Measurements from ENCODE around the gene BRSK2. TPM values are rescaled to one million over a fixed set of nuclear protein-coding genes. Genes with fewer than 3 reads are reported as not detected.

The BRSK2 gene
- total and polyA plus RNA-seq, 9 of the 15 experiments (the other 6 are each of a cell fraction or from before 2014, with no cell fraction given) = 0.06 to 0.52 (median 0.18) TPM; not detected in 5

DNA sequence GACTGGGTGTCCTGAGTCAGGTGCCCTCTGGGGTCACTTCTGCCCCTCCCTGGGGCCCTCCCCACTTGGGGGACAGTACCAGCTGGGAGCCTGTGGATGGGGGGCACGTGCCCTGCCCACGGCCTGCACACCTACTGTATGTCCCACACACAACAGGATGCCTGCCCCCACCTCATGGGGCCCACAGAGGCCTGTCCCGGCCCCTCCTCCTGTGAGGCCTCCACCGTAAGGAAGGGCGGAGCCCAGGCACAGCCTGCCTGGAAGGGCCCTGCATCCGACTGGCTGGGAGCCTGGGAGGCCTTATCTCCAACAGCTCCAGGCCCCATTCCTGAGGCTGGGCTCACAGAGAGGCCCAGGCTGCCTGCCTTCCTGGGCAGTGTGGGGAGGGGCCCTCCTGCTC, 47.8 kb downstream of the BRSK2 start:
- peaks cover 5% of the 10 kb centered on the region; the same call in 1 of the 2 replicates for H4K20me1 ChIP-seq (replicated peaks; ENCODE audit: control insufficient read depth, insufficient read depth, low read length)
- H3K4me1 ChIP-seq (replicated peaks in 1 of 2; ENCODE audit: control insufficient read depth in 2 of 2, insufficient read depth in 2 of 2, low read length in 2 of 2) = peaks cover 0 to 56% of the 10 kb centered on the region in 2 experiments; a peak in 3 of 5 replicates
- H3K4me2 ChIP-seq (ENCODE audit: insufficient read depth, low read length) = no peak overlapping the region
- H3K9me1 ChIP-seq (ENCODE audit: control insufficient read depth, insufficient read depth, low read length) = no peaks in the 10 kb centered on the region
- DNase-seq (ENCODE audit: extremely low read depth in 1 of 4, low spot score in 3 of 4) (peak; percentile 59 to 73 (median 70)), FAIRE-seq (no peak), ATAC-seq (peak; percentile 91)
- peaks cover 0 to 2% of the 10 kb centered on the region in 2 experiments; a peak in 1 of 5 replicates for H3K27me3 ChIP-seq (ENCODE audit: control insufficient read depth in 2 of 2, insufficient read depth in 2 of 2, low read length in 2 of 2)
- in situ Hi-C loops (cut with MboI) = no loop called here
- H3K9ac ChIP-seq (ENCODE audit: insufficient read depth in 1 of 2, low read depth in 2 of 2, low read length in 2 of 2) = peak overlapping the region in 1 of 2 experiments; percentile 45; a peak in 1 of 4 replicates
- H3K79me2 ChIP-seq (ENCODE audit: control insufficient read depth, insufficient read depth, low read length) = no peaks in the 10 kb centered on the region
- H3K9me3 ChIP-seq (replicated peaks; ENCODE audit: control insufficient read depth, insufficient read depth, low read depth, low read length) = no peaks in the 10 kb centered on the region
- intact Hi-C loops (cut with micrococcal nuclease) = no loop called here
- POLR2A ChIA-PET = interaction anchor here (0.6 to 0.7 kb wide), 2 partner anchors 127 to 183 kb away, joined by 3 to 4 read pairs; no protein-coding TSS in a partner anchor
- H2AFZ ChIP-seq (ENCODE audit: low read depth, low read length) = no peak overlapping the region
- no peak overlapping the region for H3K27ac ChIP-seq (ENCODE audit: extremely low read depth, low read depth, low read length)
- no peaks in the 10 kb centered on the region for H3K36me3 ChIP-seq (ENCODE audit: control insufficient read depth, insufficient read depth, low read length)
- no TSS peak for BruUV-seq (replicated peaks)
- H3K4me3 ChIP-seq = no peak overlapping the region
- CTCF ChIA-PET (ENCODE audit: low intra/inter-chr PET ratio) = no interaction called here
- 9% methylated on average over 5 of the region's 6 CpGs for WGBS (ENCODE audit: insufficient coverage, low coverage, missing lambda C conversion rate)
- TF ChIP-seq, protein P1, sequence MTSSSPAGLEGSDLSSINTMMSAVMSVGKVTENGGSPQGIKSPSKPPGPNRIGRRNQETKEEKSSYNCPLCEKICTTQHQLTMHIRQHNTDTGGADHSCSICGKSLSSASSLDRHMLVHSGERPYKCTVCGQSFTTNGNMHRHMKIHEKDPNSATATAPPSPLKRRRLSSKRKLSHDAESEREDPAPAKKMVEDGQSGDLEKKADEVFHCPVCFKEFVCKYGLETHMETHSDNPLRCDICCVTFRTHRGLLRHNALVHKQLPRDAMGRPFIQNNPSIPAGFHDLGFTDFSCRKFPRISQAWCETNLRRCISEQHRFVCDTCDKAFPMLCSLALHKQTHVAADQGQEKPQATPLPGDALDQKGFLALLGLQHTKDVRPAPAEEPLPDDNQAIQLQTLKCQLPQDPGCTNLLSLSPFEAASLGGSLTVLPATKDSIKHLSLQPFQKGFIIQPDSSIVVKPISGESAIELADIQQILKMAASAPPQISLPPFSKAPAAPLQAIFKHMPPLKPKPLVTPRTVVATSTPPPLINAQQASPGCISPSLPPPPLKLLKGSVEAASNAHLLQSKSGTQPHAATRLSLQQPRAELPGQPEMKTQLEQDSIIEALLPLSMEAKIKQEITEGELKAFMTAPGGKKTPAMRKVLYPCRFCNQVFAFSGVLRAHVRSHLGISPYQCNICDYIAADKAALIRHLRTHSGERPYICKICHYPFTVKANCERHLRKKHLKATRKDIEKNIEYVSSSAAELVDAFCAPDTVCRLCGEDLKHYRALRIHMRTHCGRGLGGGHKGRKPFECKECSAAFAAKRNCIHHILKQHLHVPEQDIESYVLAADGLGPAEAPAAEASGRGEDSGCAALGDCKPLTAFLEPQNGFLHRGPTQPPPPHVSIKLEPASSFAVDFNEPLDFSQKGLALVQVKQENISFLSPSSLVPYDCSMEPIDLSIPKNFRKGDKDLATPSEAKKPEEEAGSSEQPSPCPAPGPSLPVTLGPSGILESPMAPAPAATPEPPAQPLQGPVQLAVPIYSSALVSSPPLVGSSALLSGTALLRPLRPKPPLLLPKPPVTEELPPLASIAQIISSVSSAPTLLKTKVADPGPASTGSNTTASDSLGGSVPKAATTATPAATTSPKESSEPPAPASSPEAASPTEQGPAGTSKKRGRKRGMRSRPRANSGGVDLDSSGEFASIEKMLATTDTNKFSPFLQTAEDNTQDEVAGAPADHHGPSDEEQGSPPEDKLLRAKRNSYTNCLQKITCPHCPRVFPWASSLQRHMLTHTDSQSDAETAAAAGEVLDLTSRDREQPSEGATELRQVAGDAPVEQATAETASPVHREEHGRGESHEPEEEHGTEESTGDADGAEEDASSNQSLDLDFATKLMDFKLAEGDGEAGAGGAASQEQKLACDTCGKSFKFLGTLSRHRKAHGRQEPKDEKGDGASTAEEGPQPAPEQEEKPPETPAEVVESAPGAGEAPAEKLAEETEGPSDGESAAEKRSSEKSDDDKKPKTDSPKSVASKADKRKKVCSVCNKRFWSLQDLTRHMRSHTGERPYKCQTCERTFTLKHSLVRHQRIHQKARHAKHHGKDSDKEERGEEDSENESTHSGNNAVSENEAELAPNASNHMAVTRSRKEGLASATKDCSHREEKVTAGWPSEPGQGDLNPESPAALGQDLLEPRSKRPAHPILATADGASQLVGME (CRISPR knock-in tag; IDR thresholded peaks at IDR 0.05) = no peak
- TF ChIP-seq CAMTA2 (CRISPR knock-in tag; conservative IDR thresholded peaks at IDR 0.05) = no peak
- TF ChIP-seq, protein P2, sequence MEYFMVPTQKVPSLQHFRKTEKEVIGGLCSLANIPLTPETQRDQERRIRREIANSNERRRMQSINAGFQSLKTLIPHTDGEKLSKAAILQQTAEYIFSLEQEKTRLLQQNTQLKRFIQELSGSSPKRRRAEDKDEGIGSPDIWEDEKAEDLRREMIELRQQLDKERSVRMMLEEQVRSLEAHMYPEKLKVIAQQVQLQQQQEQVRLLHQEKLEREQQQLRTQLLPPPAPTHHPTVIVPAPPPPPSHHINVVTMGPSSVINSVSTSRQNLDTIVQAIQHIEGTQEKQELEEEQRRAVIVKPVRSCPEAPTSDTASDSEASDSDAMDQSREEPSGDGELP (CRISPR knock-in tag; IDR thresholded peaks at IDR 0.05; ENCODE audit: borderline replicate concordance) = peak; percentile 10; the same call in 1 of the 2 replicates
- TF ChIP-seq JUND (IDR thresholded peaks at IDR 0.05; ENCODE audit: borderline replicate concordance, low read depth, low read length) = no peak
- no peak for TF ChIP-seq JUND (tag; IDR thresholded peaks at IDR 0.05; ENCODE audit: borderline replicate concordance, low read depth, low read length)
- TF ChIP-seq ZNF212 (CRISPR knock-in tag; IDR thresholded peaks at IDR 0.05) = no peak
- no peak for TF ChIP-seq KLF6 (CRISPR knock-in tag; IDR thresholded peaks at IDR 0.05; ENCODE audit: borderline replicate concordance)
- TF ChIP-seq CBFA2T3 (IDR thresholded peaks at IDR 0.05) = 0 out of 2 replicates have a peak, but pooled peaks have one; percentile 5
- TF ChIP-seq MEIS2 (IDR thresholded peaks at IDR 0.05; ENCODE audit: partially characterized antibody) = no peak
- TF ChIP-seq NR2C1 (IDR thresholded peaks at IDR 0.05) = no peak
- TF ChIP-seq NR2C1 (tag; IDR thresholded peaks at IDR 0.05) = no peak
- TF ChIP-seq YBX1 (IDR thresholded peaks at IDR 0.05) = no peak
- TF ChIP-seq CTBP1 (IDR thresholded peaks at IDR 0.05; ENCODE audit: borderline replicate concordance) = peak; percentile 15; the same call in 1 of the 2 replicates
- TF ChIP-seq, protein P3, sequence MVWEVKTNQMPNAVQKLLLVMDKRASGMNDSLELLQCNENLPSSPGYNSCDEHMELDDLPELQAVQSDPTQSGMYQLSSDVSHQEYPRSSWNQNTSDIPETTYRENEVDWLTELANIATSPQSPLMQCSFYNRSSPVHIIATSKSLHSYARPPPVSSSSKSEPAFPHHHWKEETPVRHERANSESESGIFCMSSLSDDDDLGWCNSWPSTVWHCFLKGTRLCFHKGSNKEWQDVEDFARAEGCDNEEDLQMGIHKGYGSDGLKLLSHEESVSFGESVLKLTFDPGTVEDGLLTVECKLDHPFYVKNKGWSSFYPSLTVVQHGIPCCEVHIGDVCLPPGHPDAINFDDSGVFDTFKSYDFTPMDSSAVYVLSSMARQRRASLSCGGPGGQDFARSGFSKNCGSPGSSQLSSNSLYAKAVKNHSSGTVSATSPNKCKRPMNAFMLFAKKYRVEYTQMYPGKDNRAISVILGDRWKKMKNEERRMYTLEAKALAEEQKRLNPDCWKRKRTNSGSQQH (CRISPR knock-in tag; IDR thresholded peaks at IDR 0.05) = no peak
- no peak for TF ChIP-seq POLR3G (IDR thresholded peaks at IDR 0.05; ENCODE audit: extremely low read depth, insufficient read length, insufficient replicate concordance)
- no peak for TF ChIP-seq KAT7 (CRISPR knock-in tag; IDR thresholded peaks at IDR 0.05; ENCODE audit: borderline replicate concordance)
- no peak for TF ChIP-seq IRF2 (CRISPR knock-in tag; IDR thresholded peaks at IDR 0.05)

All from K562 (cell line).